ENCODE measurements around the gene VEPH1.
A peak's percentile ranks its signal among the peaks of the same experiment; 100 is the strongest.

The VEPH1 gene

GRCh38 chr3:157447026-157447694, 56.1 kb downstream of the VEPH1 start:
- in situ Hi-C loops (cut with HindIII; ENCODE audit: low pct_ligation_motif_present, low pct_unique_long_range_greater_than_20kb, low sequenced_read_pairs): no loop called here
- DNase-seq: peak; percentile 42

GRCh38 chr3:157445857-157446256, 57.4 kb downstream of the VEPH1 start:
- in situ Hi-C loops (cut with HindIII; ENCODE audit: low pct_ligation_motif_present, low pct_unique_long_range_greater_than_20kb, low sequenced_read_pairs): no loop called here

GRCh38 chr3:157444797-157445184, 58.4 kb downstream of the VEPH1 start:
- no peak for DNase-seq
- in situ Hi-C loops (cut with HindIII; ENCODE audit: low pct_ligation_motif_present, low pct_unique_long_range_greater_than_20kb, low sequenced_read_pairs): no loop called here

More at GRCh38 chr3:157445857-157446256, 57.4 kb downstream of the VEPH1 start:
- no peak for DNase-seq

GRCh38 chr3:157443905-157444796, 59.1 kb downstream of the VEPH1 start:
- in situ Hi-C loops (cut with HindIII; ENCODE audit: low pct_ligation_motif_present, low pct_unique_long_range_greater_than_20kb, low sequenced_read_pairs): no loop called here
- no peak for DNase-seq

GRCh38 chr3:157442729-157443128, 60.5 kb downstream of the VEPH1 start:
- in situ Hi-C loops (cut with HindIII; ENCODE audit: low pct_ligation_motif_present, low pct_unique_long_range_greater_than_20kb, low sequenced_read_pairs): no loop called here
- DNase-seq: no peak

GRCh38 chr3:157441102-157441624, 62.1 kb downstream of the VEPH1 start:
- DNase-seq: no peak
- in situ Hi-C loops (cut with HindIII; ENCODE audit: low pct_ligation_motif_present, low pct_unique_long_range_greater_than_20kb, low sequenced_read_pairs): no loop called here

- DNase-seq: peak; percentile 4
- in situ Hi-C loops (cut with HindIII; ENCODE audit: low pct_ligation_motif_present, low pct_unique_long_range_greater_than_20kb, low sequenced_read_pairs): no loop called here
Measured at GRCh38 chr3:157438194-157438730, 65.0 kb downstream of the VEPH1 start.

- peak; percentile 55 for DNase-seq
Measured at GRCh38 chr3:157436583-157437291, 66.5 kb downstream of the VEPH1 start, which contains the start of gene PTX3. Gene PTX3, plus strand, starts transcription at chr3:157436850. Its CDS starts 84 bp downstream, at chr3:157436934.

GRCh38 chr3:157429708-157430107, 73.5 kb downstream of the VEPH1 start:
- DNase-seq: peak; percentile 12

More at GRCh38 chr3:157436583-157437291, 66.5 kb downstream of the VEPH1 start, which contains the start of gene PTX3:
- in situ Hi-C loops (cut with HindIII; ENCODE audit: low pct_ligation_motif_present, low pct_unique_long_range_greater_than_20kb, low sequenced_read_pairs): no loop called here

GRCh38 chr3:157428853-157429252, 74.4 kb downstream of the VEPH1 start:
- in situ Hi-C loops (cut with HindIII; ENCODE audit: low pct_ligation_motif_present, low pct_unique_long_range_greater_than_20kb, low sequenced_read_pairs): no loop called here
- no peak for DNase-seq

More at GRCh38 chr3:157429708-157430107, 73.5 kb downstream of the VEPH1 start:
- in situ Hi-C loops (cut with HindIII; ENCODE audit: low pct_ligation_motif_present, low pct_unique_long_range_greater_than_20kb, low sequenced_read_pairs): no loop called here

- in situ Hi-C loops (cut with HindIII; ENCODE audit: low pct_ligation_motif_present, low pct_unique_long_range_greater_than_20kb, low sequenced_read_pairs): no loop called here
- no peak for DNase-seq
Measured at GRCh38 chr3:157427901-157428300, 75.3 kb downstream of the VEPH1 start.

- in situ Hi-C loops (cut with HindIII; ENCODE audit: low pct_ligation_motif_present, low pct_unique_long_range_greater_than_20kb, low sequenced_read_pairs): no loop called here
- no peak for DNase-seq
Measured at GRCh38 chr3:157423337-157423736, 79.9 kb downstream of the VEPH1 start.

GRCh38 chr3:157420606-157421130, 82.5 kb downstream of the VEPH1 start:
- in situ Hi-C loops (cut with HindIII; ENCODE audit: low pct_ligation_motif_present, low pct_unique_long_range_greater_than_20kb, low sequenced_read_pairs): no loop called here

GRCh38 chr3:157418104-157418503, 85.1 kb downstream of the VEPH1 start:
- in situ Hi-C loops (cut with HindIII; ENCODE audit: low pct_ligation_motif_present, low pct_unique_long_range_greater_than_20kb, low sequenced_read_pairs): no loop called here
- no peak for DNase-seq

More at GRCh38 chr3:157420606-157421130, 82.5 kb downstream of the VEPH1 start:
- DNase-seq: no peak

- DNase-seq: peak; percentile 7
Measured at GRCh38 chr3:157417247-157417646, 86.0 kb downstream of the VEPH1 start.

GRCh38 chr3:157416347-157417087, 86.7 kb downstream of the VEPH1 start:
- in situ Hi-C loops (cut with HindIII; ENCODE audit: low pct_ligation_motif_present, low pct_unique_long_range_greater_than_20kb, low sequenced_read_pairs): no loop called here
- DNase-seq: no peak

More at GRCh38 chr3:157417247-157417646, 86.0 kb downstream of the VEPH1 start:
- in situ Hi-C loops (cut with HindIII; ENCODE audit: low pct_ligation_motif_present, low pct_unique_long_range_greater_than_20kb, low sequenced_read_pairs): no loop called here

- DNase-seq: no peak
- in situ Hi-C loops (cut with HindIII; ENCODE audit: low pct_ligation_motif_present, low pct_unique_long_range_greater_than_20kb, low sequenced_read_pairs): no loop called here
Measured at GRCh38 chr3:157414861-157415260, 88.4 kb downstream of the VEPH1 start.
